ENCODE data around the gene PGF. TPM values are rescaled to one million over a fixed set of nuclear protein-coding genes. Genes with fewer than 3 reads are reported as not detected.

Gene PGF
- total and polyA plus RNA-seq, 8 donors = 1.8 to 13.3 (median 6.4) TPM; not detected in 1

GRCh38 chr14:74977901-74978385 lies 22.5 kb upstream of the PGF start:
- no peak for DNase-seq
- Histone ChIP-seq H3K4me1 (peaks cover 0 to 22% (median 6%) of the 10 kb centered on the region in 4 donors), H3K27me3 (no peaks in the 10 kb centered on the region), H3K36me3 (no peaks in the 10 kb centered on the region), H3K9me3 (no peaks in the 10 kb centered on the region), H3K27ac (no peak overlapping the region), H3K4me3 (no peak overlapping the region)
- intact Hi-C loops (cut with DNase I; ENCODE audit: low total_unique reads) = no loop called here
- 53 to 60% (median 56%) methylated on average over 6 of the region's 6 CpGs for WGBS, 5 donors
- TF ChIP-seq CTCF (IDR thresholded peaks at IDR 0.05) (no peak), POLR2A (IDR thresholded peaks at IDR 0.05) (no peak), EP300 (IDR thresholded peaks at IDR 0.05) (no peak), POLR2AphosphoS5 (IDR thresholded peaks at IDR 0.05) (no peak)

- 71 to 87% (median 86%) methylated on average over 8 to 12 of the region's 12 CpGs for WGBS, 5 donors
- Histone ChIP-seq H3K27ac (no peak overlapping the region), H3K4me3 (no peak overlapping the region), H3K27me3 (no peaks in the 10 kb centered on the region), H3K9me3 (no peaks in the 10 kb centered on the region), H3K4me1 (peaks cover 0 to 22% (median 6%) of the 10 kb centered on the region in 4 donors), H3K36me3 (no peaks in the 10 kb centered on the region)
- intact Hi-C loops (cut with DNase I; ENCODE audit: low total_unique reads) = no loop called here
- DNase-seq = no peak
- TF ChIP-seq EP300 (IDR thresholded peaks at IDR 0.05) = no peak
- no peak for TF ChIP-seq POLR2A (IDR thresholded peaks at IDR 0.05)
- TF ChIP-seq CTCF (IDR thresholded peaks at IDR 0.05) = no peak
- TF ChIP-seq POLR2AphosphoS5 (IDR thresholded peaks at IDR 0.05) = no peak
These were observed 21.9 kb upstream of the PGF start for GRCh38 chr14:74977164-74977900.

- Histone ChIP-seq H3K4me3 (no peak overlapping the region), H3K4me1 (peaks cover 0 to 22% (median 6%) of the 10 kb centered on the region in 4 donors), H3K9me3 (no peaks in the 10 kb centered on the region), H3K27ac (no peak overlapping the region), H3K36me3 (no peaks in the 10 kb centered on the region), H3K27me3 (no peaks in the 10 kb centered on the region)
- TF ChIP-seq POLR2A (IDR thresholded peaks at IDR 0.05) (no peak), POLR2AphosphoS5 (IDR thresholded peaks at IDR 0.05) (no peak), CTCF (IDR thresholded peaks at IDR 0.05) (no peak), EP300 (IDR thresholded peaks at IDR 0.05) (no peak)
- intact Hi-C loops (cut with DNase I; ENCODE audit: low total_unique reads) = no loop called here
- no peak for DNase-seq
- 80 to 87% (median 82%) methylated on average over 11 of the region's 11 CpGs for WGBS, 5 donors
These were observed 21.1 kb upstream of the PGF start for GRCh38 chr14:74976264-74977113.

- 52 to 78% (median 73%) methylated on average over 11 to 12 of the region's 12 CpGs for WGBS, 5 donors
- peak in 1 of 2 donors; percentile 87 for DNase-seq
- no peak overlapping the region for H3K4me3 ChIP-seq
- H3K4me1 ChIP-seq = peaks cover 0 to 13% (median 6%) of the 10 kb centered on the region in 4 donors
- TF ChIP-seq POLR2AphosphoS5 (IDR thresholded peaks at IDR 0.05) (no peak), POLR2A (IDR thresholded peaks at IDR 0.05) (no peak), CTCF (IDR thresholded peaks at IDR 0.05) (no peak), EP300 (IDR thresholded peaks at IDR 0.05) (no peak)
- H3K27me3 ChIP-seq = no peaks in the 10 kb centered on the region
- H3K9me3 ChIP-seq = no peaks in the 10 kb centered on the region
- intact Hi-C loops (cut with DNase I; ENCODE audit: low total_unique reads) = no loop called here
- H3K27ac ChIP-seq = peak overlapping the region in 2 of 5 donors; percentile 14 to 44
- no peaks in the 10 kb centered on the region for H3K36me3 ChIP-seq
These were observed 19.8 kb upstream of the PGF start for GRCh38 chr14:74975059-74975810.
